Neutrophil (primary cell): Measurements from ENCODE around the gene WBP11.

Experiments used
- H3K27ac ChIP-seq: fragments of 200-600 bp; sonication (generic); 2 replicates; pipeline ENCODE4 v1.5.1; 2016; ENCODE audit warnings: mild to moderate bottlenecking, moderate library complexity
- H3K27me3 ChIP-seq: fragments of 200-600 bp; sonication (generic); 2 replicates; pipeline ENCODE4 v1.6.0; 2016; ENCODE audit warnings: mild to moderate bottlenecking
- H3K36me3 ChIP-seq: fragments of 200-600 bp; sonication (generic); 2 replicates; pipeline ENCODE4 v1.5.1; 2017
- H3K4me1 ChIP-seq, 2 experiments: fragments of 200-600 bp in 1 of 2; sonication (generic) in 1 of 2; 1 replicate in 1 of 2; 2 replicates in 1 of 2; pipeline versions ENCODE4 v1.5.1 to v1.6.1; 2013 to 2016; ENCODE audit warnings: low read depth in 1 of 2, low read length in 1 of 2, mild to moderate bottlenecking in 1 of 2, moderate library complexity in 1 of 2; ENCODE audit not compliant: control insufficient read depth in 1 of 2, insufficient read depth in 1 of 2
- H3K4me3 ChIP-seq, 2 experiments: fragments of 200-600 bp in 1 of 2; sonication (generic) in 1 of 2; 1 replicate in 1 of 2; 2 replicates in 1 of 2; pipeline ENCODE4 v1.5.1; 2013 to 2016; ENCODE audit warnings: low read depth in 1 of 2, low read length in 1 of 2, mild to moderate bottlenecking in 1 of 2, moderate library complexity in 1 of 2
- H3K9me3 ChIP-seq: fragments of 200-600 bp; sonication (generic); 2 replicates; pipeline ENCODE4 v1.5.1; 2016
- CTCF ChIP-seq: fragments of 200-600 bp; sonication (generic); IDR thresholded peaks from 2 replicates; pipeline ENCODE4 v1.5.1; 2016; ENCODE audit warnings: antibody characterized with exemption

Gene WBP11

GRCh38 chr12:14841761-14842160, 38.5 kb upstream of the WBP11 start:
- Histone ChIP-seq H3K4me3 (no peak overlapping the region), H3K4me1 (no peaks in the 10 kb centered on the region), H3K27me3 (peaks cover 19% of the 10 kb centered on the region), H3K9me3 (no peaks in the 10 kb centered on the region), H3K27ac (no peak overlapping the region), H3K36me3 (no peaks in the 10 kb centered on the region)
- no peak for TF ChIP-seq CTCF

GRCh38 chr12:14840616-14841015, 37.3 kb upstream of the WBP11 start:
- Histone ChIP-seq H3K9me3 (no peaks in the 10 kb centered on the region), H3K27ac (no peak overlapping the region), H3K4me1 (no peaks in the 10 kb centered on the region), H3K4me3 (no peak overlapping the region), H3K27me3 (peaks cover 27% of the 10 kb centered on the region), H3K36me3 (no peaks in the 10 kb centered on the region)
- TF ChIP-seq CTCF: no peak

- no peak overlapping the region for H3K27ac ChIP-seq
- H3K27me3 ChIP-seq: peaks cover 41% of the 10 kb centered on the region
- no peak for TF ChIP-seq CTCF
- no peak overlapping the region for H3K4me3 ChIP-seq
- H3K4me1 ChIP-seq: no peaks in the 10 kb centered on the region
- no peaks in the 10 kb centered on the region for H3K9me3 ChIP-seq
- H3K36me3 ChIP-seq: no peaks in the 10 kb centered on the region
These were observed 36.0 kb upstream of the WBP11 start for GRCh38 chr12:14839262-14839661.

GRCh38 chr12:14836336-14837210, 33.3 kb upstream of the WBP11 start:
- H3K27ac ChIP-seq: no peak overlapping the region
- H3K36me3 ChIP-seq: no peaks in the 10 kb centered on the region
- TF ChIP-seq CTCF: no peak
- peaks cover 64% of the 10 kb centered on the region for H3K27me3 ChIP-seq
- no peak overlapping the region for H3K4me3 ChIP-seq
- H3K4me1 ChIP-seq: no peaks in the 10 kb centered on the region
- no peaks in the 10 kb centered on the region for H3K9me3 ChIP-seq

- no peaks in the 10 kb centered on the region for H3K36me3 ChIP-seq
- TF ChIP-seq CTCF: no peak
- no peak overlapping the region for H3K27ac ChIP-seq
- peaks cover 62% of the 10 kb centered on the region for H3K27me3 ChIP-seq
- H3K4me3 ChIP-seq: no peak overlapping the region
- no peaks in the 10 kb centered on the region for H3K9me3 ChIP-seq
- H3K4me1 ChIP-seq: no peaks in the 10 kb centered on the region
These were observed 31.2 kb upstream of the WBP11 start for GRCh38 chr12:14834509-14834908.
